GM12878 (cell line): ENCODE measurements around the gene CHMP4A. TPM values are rescaled to one million over a fixed set of nuclear protein-coding genes. Genes with fewer than 3 reads are reported as not detected.

Experiments
- ATAC-seq: fragments of 200-7000 bp; cut with Tn5 transposase; 3 replicates; pipeline ENCODE4 v1.9.1; 2020; ENCODE audit warnings: mild to moderate bottlenecking, moderate library complexity
- BruUV-seq: library from RNA; stranded (reverse); fragments of 400-500 nt; replicated peaks from 2 replicates; lab custom pipeline; 2021; lab: Mats Ljungman, UMichigan
- CTCF ChIA-PET: fragments of 300-600 bp; sonication (Branson Sonifier 250); formaldehyde crosslinking; extraction: SDS; loops from one replicate; lab custom pipeline; 2021; ENCODE audit warnings: inconsistent platforms; lab: Yijun Ruan, JAX
- POLR2A ChIA-PET: fragments of 350-600 bp; formaldehyde crosslinking; extraction: SDS; loops from one replicate; lab custom pipeline; 2021; ENCODE audit warnings: inconsistent platforms; lab: Charles Lee
- RAD21 ChIA-PET: fragments of 300-600 bp; sonication (Branson Sonifier 250); formaldehyde crosslinking; loops from one replicate; lab custom pipeline; 2023; ENCODE audit warnings: antibody characterized with exemption; ENCODE audit not compliant: unreplicated experiment; lab: Charles Lee
- SMC1A ChIA-PET: fragments of 300-600 bp; sonication (Branson Sonifier 250); formaldehyde crosslinking; loops from one replicate; lab custom pipeline; 2023; ENCODE audit not compliant: unreplicated experiment, uncharacterized antibody; lab: Charles Lee
- DNase-seq: peaks from one replicate; pipeline ENCODE4 v3.0.0-alpha.2; 2011; ENCODE audit warnings: low read depth, low spot score
- FAIRE-seq: peaks from 3 replicates; lab custom pipeline; 2011; peaks lifted over from hg19 to GRCh38; lab: Jason Lieb, UNC
- H2AFZ ChIP-seq: 2 replicates; pipeline ENCODE4 v1.6.0; 2011; ENCODE audit warnings: low read depth, low read length, control low read depth; ENCODE audit not compliant: control insufficient read depth
- H3K27ac ChIP-seq: 2 replicates; pipeline ENCODE4 v1.5.1; 2011; ENCODE audit warnings: control low read depth; ENCODE audit not compliant: control insufficient read depth, insufficient read depth
- H3K27me3 ChIP-seq, 2 experiments: replicated peaks in 1 of 2; 2 replicates each; pipeline versions ENCODE4 v1.6.0 to v1.6.1; 2011; ENCODE audit warnings: low read length in 1 of 2; ENCODE audit not compliant: control insufficient read depth in 2 of 2, insufficient read depth in 2 of 2
- H3K36me3 ChIP-seq, 2 experiments: 2 replicates each; pipeline ENCODE4 v1.5.1; 2011; ENCODE audit warnings: low read length in 1 of 2; ENCODE audit not compliant: control insufficient read depth in 2 of 2, insufficient read depth in 2 of 2
- H3K4me1 ChIP-seq: 2 replicates; pipeline ENCODE4 v1.6.1; 2011; ENCODE audit warnings: mild to moderate bottlenecking, low read length, moderate library complexity, mixed read lengths; ENCODE audit not compliant: control insufficient read depth, insufficient read depth
- H3K4me2 ChIP-seq: 2 replicates; pipeline ENCODE4 v1.6.0; 2011; ENCODE audit warnings: control low read depth; ENCODE audit not compliant: control insufficient read depth, insufficient read depth
- H3K4me3 ChIP-seq: fragments of 200-600 bp; sonication (generic); 2 replicates; pipeline ENCODE4 v1.5.1; 2016
- H3K79me2 ChIP-seq: 2 replicates; pipeline ENCODE4 v1.6.0; 2011; ENCODE audit warnings: low read length; ENCODE audit not compliant: control insufficient read depth, insufficient read depth
- H3K9ac ChIP-seq: 2 replicates; pipeline ENCODE4 v1.8.0; 2011; ENCODE audit warnings: low read length, control low read depth, mixed read lengths; ENCODE audit not compliant: control insufficient read depth, insufficient read depth
- H3K9me3 ChIP-seq: replicated peaks from 3 replicates; pipeline ENCODE4 v1.5.1; 2011; ENCODE audit warnings: mild to moderate bottlenecking, low read length; ENCODE audit not compliant: control insufficient read depth, insufficient read depth
- H4K20me1 ChIP-seq: 2 replicates; pipeline ENCODE4 v1.6.0; 2011; ENCODE audit not compliant: control insufficient read depth, insufficient read depth
- ATF2 ChIP-seq: IDR thresholded peaks from 2 replicates; pipeline ENCODE4 v1.6.1; 2012; ENCODE audit warnings: low read length, inconsistent platforms
- BCL11A ChIP-seq: IDR thresholded peaks from 2 replicates; pipeline ENCODE4 v1.6.1; 2011; ENCODE audit warnings: low read depth, low read length
- CHD4 ChIP-seq: fragments of 200-600 bp; sonication (generic); IDR thresholded peaks from 2 replicates; pipeline ENCODE4 v1.6.1; 2016; ENCODE audit warnings: mild to moderate bottlenecking
- IRF4 ChIP-seq: IDR thresholded peaks from 2 replicates; pipeline ENCODE4 v1.6.1; 2011; ENCODE audit warnings: low read depth, low read length
- LARP7 ChIP-seq: fragments of 450-650 bp; IDR thresholded peaks from 2 replicates; pipeline ENCODE4 v1.6.1; 2017; ENCODE audit warnings: mild to moderate bottlenecking
- MAX ChIP-seq: IDR thresholded peaks from 2 replicates; pipeline ENCODE4 v1.6.1; 2012; ENCODE audit warnings: low read depth, low read length, improper control_type of control experiment
- MEF2A ChIP-seq: IDR thresholded peaks from 2 replicates; pipeline ENCODE4 v1.6.1; 2011; ENCODE audit warnings: low read depth, mild to moderate bottlenecking, low read length, moderate library complexity; ENCODE audit not compliant: insufficient read depth
- MXI1 ChIP-seq: fragments of 150-350 bp; IDR thresholded peaks from 2 replicates; pipeline ENCODE4 v1.6.1; 2011; ENCODE audit warnings: low read depth, mild to moderate bottlenecking, inconsistent platforms, low read length, improper control_type of control experiment
- NFIC ChIP-seq: IDR thresholded peaks from 2 replicates; pipeline ENCODE4 v1.6.1; 2012; ENCODE audit warnings: low read depth, mild to moderate bottlenecking, inconsistent platforms, low read length, moderate library complexity
- PML ChIP-seq: IDR thresholded peaks from 2 replicates; pipeline ENCODE4 v1.6.1; 2012; ENCODE audit warnings: low read length, inconsistent platforms
- RELA ChIP-seq: fragments of 450-650 bp; IDR thresholded peaks from 2 replicates; pipeline ENCODE4 v1.8.0; 2014; ENCODE audit warnings: borderline replicate concordance; ENCODE audit not compliant: partially characterized antibody
- SKIL ChIP-seq: fragments of 450-650 bp; IDR thresholded peaks from 2 replicates; pipeline ENCODE4 v1.6.1; 2017; ENCODE audit warnings: mild to moderate bottlenecking, low read depth, inconsistent platforms; ENCODE audit not compliant: poor library complexity, severe bottlenecking
- TARDBP ChIP-seq: IDR thresholded peaks from 2 replicates; pipeline ENCODE4 v1.6.1; 2016; ENCODE audit warnings: borderline replicate concordance
- TCF3 ChIP-seq: IDR thresholded peaks from 2 replicates; pipeline ENCODE4 v1.6.1; 2012; ENCODE audit warnings: low read depth, mild to moderate bottlenecking, low read length, borderline replicate concordance; ENCODE audit not compliant: insufficient read depth
- ZNF687 ChIP-seq: fragments of 450-650 bp; IDR thresholded peaks from 2 replicates; pipeline ENCODE4 v1.6.1; 2017; ENCODE audit warnings: mild to moderate bottlenecking, moderate library complexity
- WGBS: methylation state at CpG from one replicate; pipeline ENCODE4 v1.1.6; 2016; ENCODE audit warnings: low lambda C conversion rate; ENCODE audit not compliant: insufficient replicate concordance, insufficient coverage; ENCODE audit errors: missing lambda C conversion rate; 5-methylcytosine and 5-hydroxymethylcytosine counted together
- in situ Hi-C: fragments of 300-500 bp; cut with MboI; formaldehyde crosslinking; loops from 9 replicates; pipeline ENCODE4 v1.14.3; 2018; ENCODE audit warnings: mixed read lengths
- intact Hi-C: fragments of 100-400 bp; cut with micrococcal nuclease; formaldehyde crosslinking; loops from one replicate; pipeline ENCODE4 v1.14.2; 2022; ENCODE audit not compliant: unreplicated experiment
- polyA plus RNA-seq, 11 experiments: library from polyadenylated mRNA; depleted of rRNA in 4 of 11; unstranded in 6 of 11; stranded (reverse) in 5 of 11; fragments of >200 nt; fragmentation: Nextera tagmentation in 4 of 11; fragmentation: Illumina TruSeq in 1 of 11; extraction: Ambion mirVana in 4 of 11; extraction: Trizol in 1 of 11; gene quantifications; 1 replicate in 1 of 11; 2 replicates in 10 of 11; pipeline versions ENCODE4 v1.2.1 to v1.2.3, GENCODE V29; 2011 to 2016; ENCODE audit warnings: inconsistent platforms in 2 of 11, missing spikeins in 2 of 11, low read depth in 1 of 11
- total RNA-seq, 4 experiments: library from RNA; depleted of rRNA in 3 of 4; stranded (reverse); fragments of >200 nt in 3 of 4; fragmentation: Illumina TruSeq in 1 of 4; extraction: Trizol in 1 of 4; gene quantifications; 2 replicates each; pipeline versions ENCODE4 v1.2.1 to v1.2.3, GENCODE V29; 2013 to 2021

CHMP4A gene
- total and polyA plus RNA-seq, 10 of the 15 experiments (the other 5 are each of a cell fraction or from before 2014, with no cell fraction given) = 35.5 to 151 (median 84.7) TPM

- Histone ChIP-seq H4K20me1 (no peaks in the 10 kb centered on the region), H3K79me2 (peaks cover 8% of the 10 kb centered on the region), H3K36me3 (peaks cover 2 to 8% of the 10 kb centered on the region in 2 experiments; a peak in 3 of 4 replicates), H2AFZ (no peak overlapping the region), H3K27me3 (no peaks in the 10 kb centered on the region), H3K4me2 (no peak overlapping the region), H3K9ac (no peak overlapping the region), H3K27ac (no peak overlapping the region), H3K4me1 (peaks cover 7% of the 10 kb centered on the region), H3K4me3 (no peak overlapping the region), H3K9me3 (no peaks in the 10 kb centered on the region)
- intact Hi-C loops = loop anchor here (10.0 kb wide), 1 partner anchor 204 kb away; no protein-coding TSS in a partner anchor
- FAIRE-seq (no peak), DNase-seq (no peak), ATAC-seq (no peak)
- ChIA-PET CTCF (interaction anchor here (1.5 to 3.4 kb wide), 4 partner anchors 9 to 89 kb away, joined by 5 to 24 read pairs (median 9); partner anchors contain the start of genes CIDEB and TINF2), POLR2A (interaction anchor here (1.1 kb wide), 1 partner anchor 20 kb away, joined by 11 read pairs; no protein-coding TSS in a partner anchor), RAD21 (interaction anchor here (0.7 kb wide), 1 partner anchor 81 kb away, joined by 3 read pairs; no protein-coding TSS in a partner anchor), SMC1A (interaction anchor here (0.9 to 2.0 kb wide), 2 partner anchors 13 to 15 kb away, joined by 4 to 12 read pairs; partner anchors contain the start of genes GMPR2 and NEDD8)
- WGBS = 100% methylated on average over 2 of the region's 4 CpGs
- in situ Hi-C loops = no loop called here
- BruUV-seq = no TSS peak
- TF ChIP-seq BCL11A = no peak
- TF ChIP-seq RELA = no peak
- no peak for TF ChIP-seq MAX
- TF ChIP-seq LARP7 = no peak
- TF ChIP-seq SKIL = no peak
- TF ChIP-seq TCF3 = no peak
- no peak for TF ChIP-seq IRF4
- no peak for TF ChIP-seq NFIC
- no peak for TF ChIP-seq TARDBP
- no peak for TF ChIP-seq CHD4
- no peak for TF ChIP-seq MXI1
- TF ChIP-seq PML = no peak
- TF ChIP-seq ATF2 = no peak
- no peak for TF ChIP-seq ZNF687
- TF ChIP-seq MEF2A = no peak
Observed at GRCh38 chr14:24219080-24219479, 5.8 kb upstream of the CHMP4A start.
